NCI-H2107 treated with DMSO at 0.1 percent for 48 hours (cell line): Measurements from ENCODE around the gene EHMT1.
"Not testable (repeated sequence)": the region's sequence is repeated elsewhere in the genome, so short reads cannot be mapped to it uniquely, and the experiment has no call there.

Experiments
- DNase-seq: peaks from one replicate; lab custom pipeline; 2025; ENCODE audit not compliant: unreplicated experiment; lab: John Stamatoyannopoulos, UW

EHMT1 gene

DNA sequence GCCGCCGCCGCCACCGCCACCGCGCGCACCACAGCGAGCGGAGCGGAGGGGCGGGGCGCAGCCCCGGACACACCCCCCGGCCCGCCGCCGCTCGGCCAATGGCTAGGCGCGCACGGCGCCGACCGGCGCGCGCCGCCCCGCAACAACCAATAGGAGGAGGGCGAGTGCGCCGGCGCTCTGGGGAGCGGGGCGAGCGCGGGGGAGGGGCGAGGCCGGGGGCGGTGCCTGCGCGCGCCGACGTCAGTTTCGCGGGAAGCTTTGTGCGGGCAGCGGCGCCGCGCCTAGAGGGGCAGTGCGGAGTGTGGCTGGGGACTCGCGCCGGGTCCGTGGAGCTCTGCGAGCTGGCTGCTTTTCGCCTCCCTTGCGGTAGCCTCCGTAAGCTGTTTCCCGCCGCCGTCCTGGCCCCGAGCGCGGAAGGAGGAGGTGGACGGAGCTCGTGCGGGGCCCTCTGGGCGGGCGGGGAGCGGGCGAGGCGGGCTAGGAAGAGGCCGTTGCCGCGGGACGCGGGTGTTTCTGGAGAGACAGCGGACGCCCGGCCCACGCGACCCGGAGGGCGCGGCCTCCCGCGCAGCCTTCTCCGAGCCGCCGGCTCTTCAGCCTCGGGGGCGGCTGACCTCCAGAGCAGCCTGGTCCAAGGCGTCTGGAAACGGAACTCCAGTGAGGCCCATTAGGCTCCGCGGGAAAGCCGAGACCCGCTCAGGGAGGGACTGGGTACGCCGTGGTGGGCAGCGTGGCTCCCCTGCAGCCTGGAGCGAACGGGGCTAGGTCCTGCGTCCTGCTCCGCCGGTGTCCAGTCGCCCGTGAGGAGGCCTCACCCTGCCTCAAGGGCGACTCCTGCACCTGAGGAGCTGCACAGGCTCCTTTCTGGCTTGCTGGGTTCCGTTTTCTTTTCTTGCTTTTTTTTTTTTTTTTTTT is 28.1 kb upstream of the EHMT1 start, which contains the start of gene ZMYND19:
TSS of gene ZMYND19 (minus strand) at position 44 of the 915 bp plus-strand sequence. CDS start 249 bp downstream, outside the sequence.
- peak; percentile 75 for DNase-seq

DNA sequence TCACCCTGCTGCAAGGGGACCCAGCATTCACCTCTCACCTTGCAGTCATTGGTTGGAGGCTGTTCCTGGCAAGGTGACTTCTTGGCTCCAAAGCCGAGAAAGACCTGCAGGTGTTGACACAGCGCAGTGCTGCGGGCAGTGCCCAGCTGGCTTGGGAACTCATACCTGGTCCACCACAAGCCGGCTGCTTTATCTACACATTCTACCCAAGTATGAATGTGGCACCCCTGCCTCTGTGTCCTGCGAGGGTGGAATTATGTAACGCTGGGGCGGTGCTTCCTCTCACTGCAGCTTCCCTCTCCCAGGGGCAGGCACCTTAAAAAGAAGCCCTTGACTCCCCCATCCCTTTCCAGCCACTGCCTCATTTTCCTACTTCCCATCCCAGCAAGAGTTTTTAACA is 26.0 kb upstream of the EHMT1 start:
- DNase-seq, result no peak

DNA sequence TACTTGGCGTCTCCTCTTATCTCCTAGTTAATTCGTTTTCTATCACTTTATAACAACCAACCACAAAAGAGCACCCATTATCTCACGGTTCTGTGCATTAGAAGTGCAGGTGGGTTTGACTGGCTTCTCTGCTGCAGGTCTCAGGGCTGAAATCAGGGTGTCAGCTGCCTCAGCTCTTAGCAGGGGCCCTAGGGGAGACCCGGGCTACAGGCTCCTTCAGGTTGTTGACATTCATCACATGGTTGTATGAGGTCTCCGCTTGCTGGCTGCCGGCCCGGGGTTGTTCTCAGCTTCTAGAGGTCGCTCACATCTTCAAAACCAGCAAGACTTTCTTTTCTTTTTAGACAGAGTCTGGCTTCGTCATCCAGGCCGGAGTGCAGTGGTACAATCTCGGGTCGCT is 25.6 kb upstream of the EHMT1 start:
- DNase-seq, result peak; percentile 89

DNA sequence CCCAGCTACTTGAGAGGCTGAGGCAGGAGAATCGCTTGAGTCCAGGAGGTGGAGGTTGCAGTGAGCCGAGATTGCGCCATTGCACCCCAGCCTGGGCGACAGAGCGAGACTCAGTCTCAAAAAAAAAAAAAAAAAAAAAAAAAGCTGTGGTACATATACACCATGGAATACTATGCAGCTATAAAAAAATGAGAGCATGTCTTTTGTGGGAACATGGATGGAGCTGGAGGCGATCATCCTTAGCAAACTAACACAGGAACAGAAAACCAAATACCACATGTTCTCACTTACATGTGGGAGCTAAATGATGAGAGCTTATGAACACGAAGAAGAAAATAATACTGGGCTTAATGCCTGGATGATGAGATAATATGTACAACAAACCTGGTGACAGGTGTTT is 22.2 kb upstream of the EHMT1 start:
- DNase-seq, result not testable (repeated sequence)

DNA sequence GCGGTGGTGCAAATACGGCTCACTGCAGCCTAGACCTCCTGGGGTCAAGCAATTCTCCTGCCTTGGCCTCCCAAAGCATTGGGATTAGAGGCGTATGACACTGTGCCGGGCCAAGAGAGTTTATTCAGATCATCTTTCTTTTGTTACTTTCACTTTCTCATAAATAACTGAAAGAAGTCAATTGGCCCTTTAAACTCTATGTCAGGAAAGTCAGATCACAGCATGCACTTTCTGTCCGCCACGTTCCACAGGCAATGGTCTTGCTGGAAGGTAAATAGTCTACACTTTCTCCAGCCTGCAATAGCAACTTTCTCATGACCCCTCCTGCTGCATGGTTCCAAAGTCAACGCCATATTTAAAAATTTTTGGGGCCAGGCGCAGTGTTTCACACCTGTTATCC is 19.9 kb upstream of the EHMT1 start:
- DNase-seq, result no peak

DNA sequence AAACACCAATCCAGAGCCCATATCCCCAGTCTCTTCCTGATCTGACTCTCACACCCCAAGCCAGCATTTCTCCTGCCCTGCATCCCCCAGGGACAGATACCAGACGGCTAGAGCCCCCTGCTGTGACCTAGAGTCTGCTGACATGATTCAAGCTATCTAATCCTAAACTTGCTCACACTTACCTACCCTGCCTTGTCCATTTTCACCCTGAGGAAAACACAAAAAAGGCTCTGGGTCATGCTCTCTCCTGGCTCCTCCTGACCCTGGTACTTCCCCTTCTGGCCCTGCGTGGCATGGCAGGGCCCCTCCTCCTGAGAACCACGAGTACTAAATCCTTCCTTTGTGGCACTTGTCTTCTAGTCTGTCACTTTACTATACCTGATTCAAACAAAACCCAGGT is 16.1 kb upstream of the EHMT1 start:
- peak; percentile 45 for DNase-seq

DNA sequence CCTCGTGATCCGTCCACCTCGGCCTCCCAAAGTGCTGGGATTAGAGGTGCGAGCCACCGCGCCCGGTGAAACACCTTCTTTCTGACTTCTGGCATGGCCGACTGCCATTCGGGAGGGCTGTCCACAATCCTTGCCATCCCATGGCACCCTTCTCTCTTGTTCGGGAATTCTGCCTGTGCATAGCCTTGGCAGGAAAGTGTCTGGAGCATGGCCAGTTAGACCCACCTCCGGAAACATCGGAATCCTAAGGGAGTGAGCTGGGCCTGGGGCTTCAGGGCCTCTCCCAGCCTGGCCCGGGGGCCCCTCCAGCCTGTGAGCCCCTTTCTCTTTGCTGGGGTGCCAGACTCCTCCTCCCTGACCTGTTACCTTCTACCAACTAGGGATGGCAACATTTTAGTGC is 14.9 kb upstream of the EHMT1 start:
- no peak for DNase-seq

DNA sequence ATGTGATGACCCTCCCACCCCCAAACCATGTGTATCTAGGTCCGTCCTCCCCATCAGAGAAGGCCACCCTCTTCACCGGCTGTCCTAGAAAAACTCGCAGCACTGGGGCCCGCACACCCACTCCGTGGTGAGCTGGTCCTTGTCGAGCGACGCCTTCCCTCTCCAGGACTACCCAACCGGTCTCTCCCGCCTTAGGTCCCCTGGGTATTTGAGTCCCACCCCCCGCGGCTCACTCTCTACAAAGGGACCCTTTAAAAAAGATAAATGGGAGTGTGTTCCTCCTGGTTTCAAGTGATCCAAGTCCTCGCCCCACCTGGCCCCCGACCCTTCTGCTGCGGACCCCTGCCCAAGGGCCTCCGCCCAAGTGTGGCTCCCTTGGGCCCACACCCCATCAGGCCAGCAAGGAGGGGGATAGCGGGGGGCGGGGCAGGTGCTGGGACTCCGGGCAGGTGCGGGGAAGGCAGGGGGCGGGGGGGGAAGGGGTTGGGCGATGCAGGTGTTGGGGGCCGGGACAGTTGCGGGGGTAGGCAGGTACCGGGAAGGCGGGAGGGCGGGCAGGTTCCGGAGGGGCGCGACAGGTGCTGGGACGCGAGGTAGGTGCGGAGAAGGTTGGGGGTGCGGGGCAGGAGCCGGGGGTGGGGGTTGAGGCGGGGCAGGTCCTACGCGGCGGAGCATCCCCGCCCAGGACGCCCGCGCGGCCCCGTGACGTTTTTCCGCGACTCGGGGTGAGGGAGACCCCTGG is 14.3 kb upstream of the EHMT1 start:
- DNase-seq, result no peak

DNA sequence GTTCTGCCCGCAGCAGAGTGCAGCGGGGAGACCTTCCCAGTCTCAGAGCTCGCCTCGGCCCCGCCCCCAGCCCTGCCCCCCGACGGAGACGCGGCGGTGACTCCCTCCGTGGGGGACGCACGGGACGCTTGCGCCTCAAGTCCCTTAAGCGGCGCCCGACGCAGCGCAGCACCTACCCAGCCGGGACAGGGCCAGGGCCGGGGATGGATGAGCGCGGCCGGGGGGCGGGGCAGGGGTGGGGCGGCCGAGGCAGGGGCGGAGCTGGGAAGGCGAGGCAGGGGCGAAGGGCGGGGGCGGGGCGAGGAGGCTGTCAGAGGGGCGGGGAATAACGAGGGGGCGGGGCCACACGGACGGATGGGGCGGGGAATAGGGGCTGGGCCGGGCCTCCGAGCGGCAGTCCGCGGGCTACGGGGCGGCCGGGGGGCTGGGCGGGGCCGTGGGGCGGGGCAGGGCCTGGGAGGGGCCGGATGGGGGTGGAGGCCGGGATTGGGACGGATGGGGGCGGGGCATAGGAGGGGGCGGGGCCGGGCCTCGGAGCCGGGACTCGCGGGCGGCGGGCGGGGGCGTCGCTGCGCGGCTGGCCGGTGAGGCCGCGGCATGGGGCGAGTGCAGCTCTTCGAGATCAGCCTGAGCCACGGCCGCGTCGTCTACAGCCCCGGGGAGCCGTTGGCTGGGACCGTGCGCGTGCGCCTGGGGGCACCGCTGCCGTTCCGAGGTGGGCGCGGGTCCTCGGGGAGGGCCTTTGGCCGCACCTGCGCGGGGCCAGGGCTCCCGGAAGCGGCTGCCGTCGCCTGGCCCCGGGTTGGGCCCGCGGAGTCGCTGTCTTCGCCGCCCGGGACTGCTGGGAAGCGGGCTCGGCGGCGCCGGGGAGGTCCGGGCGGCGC is 13.4 kb upstream of the EHMT1 start, which contains the start of gene ARRDC1:
TSS of gene ARRDC1 (plus strand) at position 566 of the 884 bp plus-strand sequence. CDS start at position 598, 32 bp downstream.
- DNase-seq, result peak; percentile 79

DNA sequence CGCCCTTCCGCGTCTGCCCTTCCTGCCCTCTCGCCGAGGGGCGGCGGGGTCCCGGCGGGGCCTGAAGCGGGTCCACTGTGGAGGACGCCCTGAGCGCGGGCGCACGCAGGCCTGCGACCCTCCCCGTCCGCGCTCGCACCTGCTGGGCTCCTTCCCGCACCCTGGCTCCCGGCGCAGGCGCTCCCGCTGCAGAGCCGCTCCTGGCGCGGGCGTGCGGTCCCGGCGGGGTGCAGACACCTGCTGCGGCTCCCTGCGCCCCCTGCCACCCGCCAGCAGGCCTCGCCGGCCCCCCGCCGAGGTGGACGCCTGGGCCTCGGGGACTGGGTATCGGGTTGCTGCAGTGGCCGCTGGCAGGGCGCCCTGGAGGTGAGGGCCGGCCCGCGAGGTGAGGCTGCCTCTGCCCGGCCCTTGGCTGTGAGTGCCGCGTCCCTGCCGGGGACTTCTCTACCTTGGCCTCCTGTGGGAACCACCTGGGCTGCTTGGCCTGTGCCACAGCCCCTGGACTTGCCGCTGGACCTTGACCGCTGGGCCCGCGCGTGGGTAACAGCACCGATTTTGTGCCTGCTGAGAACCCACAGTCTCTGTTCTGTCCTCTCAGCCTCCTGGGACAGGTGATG is 12.7 kb upstream of the EHMT1 start:
- DNase-seq, result no peak

DNA sequence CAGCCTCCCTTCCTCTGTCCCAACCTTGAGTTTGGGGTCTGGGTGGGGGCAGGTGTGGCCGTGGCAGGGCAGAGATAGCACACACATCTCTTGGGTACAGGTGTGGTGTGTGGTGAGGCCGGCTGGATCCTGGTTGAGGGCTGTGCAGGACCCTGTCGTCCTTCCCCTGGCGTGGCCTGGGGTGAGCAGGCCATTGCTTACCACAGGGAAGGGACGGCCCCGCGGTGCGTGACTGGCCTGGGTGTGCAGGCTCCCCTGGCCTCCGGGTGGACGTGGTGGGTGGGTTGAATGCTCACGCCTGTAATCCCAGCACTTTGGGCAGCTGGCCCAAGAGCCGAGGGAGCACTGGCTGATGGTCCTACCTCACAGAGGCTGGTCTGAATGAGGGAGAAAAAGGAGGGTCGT is 12.1 kb upstream of the EHMT1 start:
- no peak for DNase-seq

DNA sequence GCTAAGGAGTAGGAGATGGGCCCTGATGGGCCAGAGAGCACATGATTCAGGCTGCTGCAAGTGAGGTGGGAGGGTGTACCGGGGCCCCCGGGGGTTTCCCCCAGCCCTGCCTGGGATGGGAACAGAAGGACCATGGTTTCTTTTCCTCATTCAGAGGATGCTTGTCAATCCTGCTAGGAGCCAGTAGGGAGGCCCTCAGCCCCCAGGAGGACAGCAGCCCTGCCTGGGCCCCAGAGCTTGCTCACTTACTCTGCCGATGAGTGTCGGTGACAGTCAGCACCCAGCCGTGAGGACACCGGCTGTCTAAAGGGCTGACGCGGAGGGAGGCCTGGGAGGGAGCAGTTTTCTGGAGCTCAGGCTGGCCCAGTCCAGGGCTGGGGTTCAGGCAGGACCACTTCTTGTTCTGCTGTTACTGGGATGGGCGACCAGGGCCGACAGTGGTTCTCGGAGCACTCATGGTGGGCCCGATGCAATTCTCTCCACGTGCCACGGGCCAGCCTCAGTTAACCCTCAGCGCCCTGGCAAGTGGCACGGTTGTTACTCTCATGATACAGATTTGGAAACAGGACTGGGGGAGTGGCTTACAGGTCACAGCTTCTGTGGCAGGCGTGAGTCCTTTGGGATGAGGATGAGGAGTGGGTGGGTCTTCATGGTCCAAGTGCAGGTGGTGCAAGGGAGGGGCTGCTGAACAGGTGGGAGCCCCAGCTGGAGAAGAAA is 11.5 kb upstream of the EHMT1 start:
- DNase-seq, result no peak

DNA sequence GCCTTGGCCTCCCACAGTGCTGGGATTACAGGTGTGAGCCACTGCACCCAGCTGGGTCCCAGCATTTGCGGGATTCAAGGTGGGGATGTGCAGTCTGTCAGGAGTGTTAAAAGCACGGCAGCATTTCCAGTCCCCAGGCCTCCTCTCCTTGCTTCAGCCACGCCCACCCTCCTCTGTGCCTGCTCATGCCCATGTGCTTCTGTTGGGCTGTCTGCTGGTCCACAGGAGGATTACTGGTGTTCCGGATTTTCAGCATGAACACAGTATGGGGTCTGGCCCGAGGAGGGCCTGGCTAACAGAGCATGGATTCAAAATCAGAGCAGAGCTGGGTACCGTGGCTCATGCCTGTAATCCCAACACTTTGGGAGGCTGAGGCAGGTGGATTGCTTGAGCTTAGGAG is 7.9 kb upstream of the EHMT1 start:
- DNase-seq, result no peak

DNA sequence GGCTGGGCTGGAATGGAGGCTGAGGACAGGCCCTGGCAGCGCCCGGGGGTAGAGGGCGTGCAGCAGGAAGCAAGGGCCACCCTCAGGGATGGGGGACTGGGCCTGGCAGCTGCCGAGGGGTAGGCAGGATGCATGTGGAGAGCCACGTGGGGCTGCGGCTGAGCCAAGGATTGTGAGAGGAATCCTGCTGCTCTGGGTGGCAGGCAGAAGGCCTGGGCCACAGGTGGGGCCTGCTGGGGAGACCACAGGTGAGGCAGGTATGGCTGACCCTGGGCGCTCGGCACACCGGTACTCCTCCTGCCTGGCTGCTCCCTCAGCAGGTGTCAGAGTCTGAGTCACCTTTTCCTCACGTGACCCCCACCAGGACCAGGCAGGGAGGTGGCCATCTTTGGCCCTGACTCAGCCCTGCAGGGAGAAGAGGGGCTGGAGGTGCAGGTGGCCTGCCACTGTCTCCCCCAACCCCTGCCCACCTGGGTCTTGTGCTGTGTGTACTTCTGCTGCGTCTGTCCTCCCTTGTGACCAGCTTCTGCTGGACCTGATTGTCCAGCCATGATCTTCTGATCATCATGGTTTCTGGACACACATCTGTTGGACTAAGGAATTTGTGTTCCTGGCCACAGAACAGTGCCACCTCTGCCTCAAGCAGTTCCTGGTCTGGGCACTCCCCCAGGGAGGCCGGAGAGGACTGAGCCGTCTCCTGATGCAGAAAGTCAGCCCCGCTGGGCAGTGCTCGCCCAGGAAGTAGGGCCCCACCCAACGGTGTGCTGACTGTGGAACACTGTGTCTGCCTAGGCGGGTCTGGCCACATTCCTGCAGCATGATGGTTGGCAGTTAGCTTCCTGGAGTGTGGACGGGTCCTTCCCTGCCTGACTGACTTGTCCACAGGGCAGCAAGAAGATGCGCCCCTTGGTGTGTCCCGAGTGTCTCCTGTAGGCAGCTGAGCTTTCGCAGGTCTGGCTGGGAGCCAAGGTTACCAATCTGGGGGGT is 6.9 kb upstream of the EHMT1 start:
- peak; percentile 49 for DNase-seq

DNA sequence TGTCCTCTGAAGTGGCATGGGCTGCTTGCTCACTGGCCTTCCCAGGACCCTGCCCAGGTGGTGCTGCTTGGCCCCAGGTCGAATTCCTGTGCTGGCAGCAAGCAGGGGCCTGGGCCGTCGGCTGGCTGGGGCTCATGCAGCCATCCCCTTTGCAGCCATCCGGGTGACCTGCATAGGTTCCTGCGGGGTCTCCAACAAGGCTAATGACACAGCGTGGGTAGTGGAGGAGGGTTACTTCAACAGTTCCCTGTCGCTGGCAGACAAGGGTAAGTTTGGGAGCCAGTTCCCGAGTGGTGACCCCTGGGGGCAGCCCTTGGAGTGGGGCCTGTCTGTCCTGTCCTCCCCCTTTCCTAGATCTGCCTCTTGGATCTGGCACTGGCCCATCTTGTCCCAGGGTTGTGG is 6.1 kb upstream of the EHMT1 start:
- DNase-seq, result no peak

DNA sequence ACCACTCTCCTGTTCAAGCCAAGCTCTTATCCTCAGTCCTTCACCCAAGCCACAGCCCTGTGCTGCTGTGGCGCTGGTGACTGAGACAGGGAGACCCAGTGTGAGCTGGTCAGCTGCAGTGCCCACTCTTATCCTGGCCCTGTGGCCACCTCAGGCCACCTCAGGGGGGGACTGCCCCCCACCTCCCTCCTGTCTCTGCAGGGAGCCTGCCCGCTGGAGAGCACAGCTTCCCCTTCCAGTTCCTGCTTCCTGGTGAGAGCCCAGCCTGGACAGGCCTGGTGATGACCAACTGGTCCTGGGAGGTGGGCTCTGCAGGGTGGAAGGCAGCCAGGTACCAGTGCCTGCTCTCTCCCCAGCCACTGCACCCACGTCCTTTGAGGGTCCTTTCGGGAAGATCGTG is 5.5 kb upstream of the EHMT1 start:
- no peak for DNase-seq

DNA sequence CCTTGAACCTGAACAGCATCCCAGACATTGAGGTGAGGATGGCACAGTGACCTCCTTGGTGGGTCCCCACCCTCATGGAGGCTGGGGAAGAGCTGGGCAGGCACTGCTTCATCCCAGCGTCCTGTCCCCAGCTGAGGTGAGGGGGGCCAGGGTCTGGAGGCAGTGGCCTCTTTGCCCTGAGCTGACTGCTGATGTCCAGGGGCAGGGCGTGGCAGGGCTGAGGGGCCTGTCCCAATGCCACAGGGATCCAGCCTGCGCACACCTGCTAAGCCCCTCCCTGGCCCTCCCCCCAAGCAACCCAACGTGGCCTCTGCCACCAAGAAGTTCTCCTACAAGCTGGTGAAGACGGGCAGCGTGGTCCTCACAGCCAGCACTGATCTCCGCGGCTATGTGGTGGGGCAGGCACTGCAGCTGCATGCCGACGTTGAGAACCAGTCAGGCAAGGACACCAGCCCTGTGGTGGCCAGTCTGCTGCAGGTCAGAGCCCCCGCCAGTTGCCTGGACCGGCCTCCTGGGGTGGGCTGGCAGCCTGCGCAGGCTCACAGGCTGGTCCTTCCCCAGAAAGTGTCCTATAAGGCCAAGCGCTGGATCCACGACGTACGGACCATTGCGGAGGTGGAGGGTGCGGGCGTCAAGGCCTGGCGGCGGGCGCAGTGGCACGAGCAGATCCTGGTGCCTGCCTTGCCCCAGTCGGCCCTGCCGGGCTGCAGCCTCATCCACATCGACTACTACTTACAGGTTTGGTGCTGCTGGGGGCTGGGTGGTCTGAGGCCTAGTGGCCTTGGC is 4.9 kb upstream of the EHMT1 start:
- DNase-seq, result no peak
